WTC11 (cell line): ENCODE data around the gene C5AR1. TPM values are rescaled to one million over a fixed set of nuclear protein-coding genes. Genes with fewer than 3 reads are reported as not detected.
"Not testable (repeated sequence)": the region's sequence is repeated elsewhere in the genome, so short reads cannot be mapped to it uniquely, and the experiment has no call there.

Source experiments
- ATAC-seq: fragments of 200-7000 bp; cut with Tn5 transposase; 2 replicates; pipeline ENCODE4 v1.10.0; 2021; ENCODE audit warnings: mild to moderate bottlenecking, moderate library complexity
- CTCF ChIA-PET: fragments of 300-600 bp; sonication (Branson Sonifier 250); formaldehyde crosslinking; loops from one replicate; lab custom pipeline; 2021; ENCODE audit warnings: antibody characterized with exemption; lab: Charles Lee
- POLR2A ChIA-PET: fragments of 350-600 bp; sonication (Branson Sonifier 250); formaldehyde crosslinking; loops from one replicate; lab custom pipeline; 2021; ENCODE audit warnings: antibody characterized with exemption; lab: Charles Lee
- DNase-seq: peaks from one replicate; pipeline ENCODE4 v3.0.0; 2021; ENCODE audit warnings: low spot score
- H3K27ac Mint-ChIP-seq: 2 replicates; pipeline ENCODE4 v1.8.0; 2021; ENCODE audit warnings: mixed read lengths
- H3K27me3 Mint-ChIP-seq: 2 replicates; pipeline ENCODE4 v1.8.0; 2021; ENCODE audit warnings: low read depth, mild to moderate bottlenecking, moderate library complexity, mixed read lengths
- H3K36me3 Mint-ChIP-seq: 2 replicates; pipeline ENCODE4 v1.8.0; 2021; ENCODE audit warnings: mixed read lengths
- H3K4me1 Mint-ChIP-seq: 2 replicates; pipeline ENCODE4 v1.8.0; 2022; ENCODE audit warnings: mixed read lengths
- H3K4me3 Mint-ChIP-seq: 2 replicates; pipeline ENCODE4 v1.8.0; 2021; ENCODE audit warnings: mild to moderate bottlenecking, moderate library complexity, mixed read lengths
- H3K9me3 Mint-ChIP-seq: 2 replicates; pipeline ENCODE4 v1.8.0; 2021; ENCODE audit warnings: mixed read lengths
- E2F4 ChIP-seq: sonication (generic); formaldehyde crosslinking; IDR thresholded peaks from 2 replicates; pipeline ENCODE4 v1.8.1; 2022; ENCODE audit warnings: low read depth, mild to moderate bottlenecking, moderate library complexity, missing genetic modification reagents, borderline replicate concordance
- ESRRA ChIP-seq: sonication (generic); formaldehyde crosslinking; IDR thresholded peaks from 2 replicates; pipeline ENCODE4 v1.8.1; 2022; ENCODE audit warnings: mild to moderate bottlenecking, missing genetic modification reagents, borderline replicate concordance
- JUN ChIP-seq: sonication (generic); formaldehyde crosslinking; IDR thresholded peaks from 2 replicates; pipeline ENCODE4 v1.8.0; 2023; ENCODE audit warnings: mild to moderate bottlenecking, missing genetic modification reagents
- NFATC4 ChIP-seq: fragments of 250-450 bp; sonication (Bioruptor Pico); IDR thresholded peaks from 2 replicates; pipeline ENCODE4 v1.9.0; 2021; ENCODE audit warnings: mild to moderate bottlenecking
- NFE2L1 ChIP-seq: sonication (generic); formaldehyde crosslinking; IDR thresholded peaks from 2 replicates; pipeline ENCODE4 v1.8.1; 2023; ENCODE audit warnings: missing genetic modification reagents
- NFYB ChIP-seq: sonication (generic); formaldehyde crosslinking; conservative IDR thresholded peaks from 2 replicates; pipeline ENCODE4 v1.8.0; 2022; ENCODE audit warnings: low read depth, missing genetic modification reagents
- NR2C2 ChIP-seq: sonication (generic); formaldehyde crosslinking; IDR thresholded peaks from 2 replicates; pipeline ENCODE4 v1.8.0; 2022; ENCODE audit warnings: mild to moderate bottlenecking, missing genetic modification reagents
- SOX15 ChIP-seq: fragments of 250-450 bp; sonication (Bioruptor Pico); IDR thresholded peaks from 2 replicates; pipeline ENCODE4 v1.9.0; 2021; ENCODE audit warnings: mild to moderate bottlenecking
- TCF7 ChIP-seq: sonication (generic); formaldehyde crosslinking; IDR thresholded peaks from 2 replicates; pipeline ENCODE4 v1.8.0; 2022; ENCODE audit warnings: mild to moderate bottlenecking, low read depth, missing genetic modification reagents, moderate library complexity
- USF2 ChIP-seq: sonication (generic); formaldehyde crosslinking; IDR thresholded peaks from 2 replicates; pipeline ENCODE4 v1.8.1; 2023; ENCODE audit warnings: mild to moderate bottlenecking, missing genetic modification reagents, moderate library complexity
- ZNF121 ChIP-seq: sonication (generic); formaldehyde crosslinking; IDR thresholded peaks from 2 replicates; pipeline ENCODE4 v1.8.0; 2023; ENCODE audit warnings: missing genetic modification reagents
- ZNF138 ChIP-seq: sonication (generic); formaldehyde crosslinking; conservative IDR thresholded peaks from 2 replicates; pipeline ENCODE4 v1.8.1; 2022; ENCODE audit warnings: mild to moderate bottlenecking, moderate library complexity, missing genetic modification reagents
- ZNF219 ChIP-seq: sonication (generic); formaldehyde crosslinking; IDR thresholded peaks from 2 replicates; pipeline ENCODE4 v1.8.0; 2023; ENCODE audit warnings: missing genetic modification reagents, mild to moderate bottlenecking, borderline replicate concordance
- ZNF232 ChIP-seq: sonication (generic); formaldehyde crosslinking; IDR thresholded peaks from 2 replicates; pipeline ENCODE4 v1.8.0; 2022; ENCODE audit warnings: mild to moderate bottlenecking, missing genetic modification reagents
- ZNF317 ChIP-seq: sonication (generic); formaldehyde crosslinking; IDR thresholded peaks from 2 replicates; pipeline ENCODE4 v1.8.1; 2023; ENCODE audit warnings: low read depth, mild to moderate bottlenecking, moderate library complexity, missing genetic modification reagents, borderline replicate concordance
- ZNF671 ChIP-seq: fragments of 250-450 bp; sonication (Bioruptor Pico); IDR thresholded peaks from 2 replicates; pipeline ENCODE4 v1.8.0; 2021; ENCODE audit warnings: mild to moderate bottlenecking
- total RNA-seq: library from RNA; stranded (reverse); gene quantifications from 3 replicates; pipeline ENCODE4 v1.2.3, GENCODE V29; 2021
- TF ChIP-seq, protein P1 (sequence below): sonication (generic); formaldehyde crosslinking; IDR thresholded peaks from 2 replicates; pipeline ENCODE4 v1.8.0; 2022; ENCODE audit warnings: mild to moderate bottlenecking, missing genetic modification reagents
- TF ChIP-seq, protein P2 (sequence below): sonication (generic); formaldehyde crosslinking; IDR thresholded peaks from 2 replicates; pipeline ENCODE4 v1.8.0; 2022; ENCODE audit warnings: mild to moderate bottlenecking, missing genetic modification reagents
- TF ChIP-seq, protein P3 (sequence below): fragments of 200-600 bp; IDR thresholded peaks from 2 replicates; pipeline ENCODE4 v1.8.0; 2022; ENCODE audit warnings: antibody characterized with exemption

The C5AR1 gene
- total RNA-seq, 1 experiment from 2014 or later, result 0.28 TPM

- POLR2A ChIA-PET, result interaction anchor here (1.1 to 2.6 kb wide), 4 partner anchors 11 to 152 kb away, joined by 3 to 46 read pairs (median 10); partner anchors contain the start of gene CCDC9
- CTCF ChIA-PET, result interaction anchor here (1.0 to 3.0 kb wide), 8 partner anchors 9 to 161 kb away, joined by 3 to 24 read pairs (median 11); partner anchors contain the start of genes CCDC9 and DHX34
- Mint-ChIP-seq H3K4me3 (peak overlapping the region; percentile 71), H3K27me3 (peaks cover 24% of the 10 kb centered on the region), H3K9me3 (no peaks in the 10 kb centered on the region), H3K4me1 (peaks cover 16% of the 10 kb centered on the region), H3K27ac (no peak overlapping the region), H3K36me3 (no peaks in the 10 kb centered on the region)
- TF ChIP-seq NR2C2 (CRISPR knock-in tag), result no peak
- TF ChIP-seq ZNF232, result no peak
- TF ChIP-seq NFYB (CRISPR knock-in tag), result no peak
- TF ChIP-seq, protein P1, sequence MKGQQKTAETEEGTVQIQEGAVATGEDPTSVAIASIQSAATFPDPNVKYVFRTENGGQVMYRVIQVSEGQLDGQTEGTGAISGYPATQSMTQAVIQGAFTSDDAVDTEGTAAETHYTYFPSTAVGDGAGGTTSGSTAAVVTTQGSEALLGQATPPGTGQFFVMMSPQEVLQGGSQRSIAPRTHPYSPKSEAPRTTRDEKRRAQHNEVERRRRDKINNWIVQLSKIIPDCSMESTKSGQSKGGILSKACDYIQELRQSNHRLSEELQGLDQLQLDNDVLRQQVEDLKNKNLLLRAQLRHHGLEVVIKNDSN (CRISPR knock-in tag), result no peak
- TF ChIP-seq TCF7, result no peak
- TF ChIP-seq SOX15 (CRISPR knock-in tag), result no peak
- TF ChIP-seq ZNF317 (CRISPR knock-in tag), result no peak
- TF ChIP-seq NFE2L1, result no peak
- TF ChIP-seq, protein P2, sequence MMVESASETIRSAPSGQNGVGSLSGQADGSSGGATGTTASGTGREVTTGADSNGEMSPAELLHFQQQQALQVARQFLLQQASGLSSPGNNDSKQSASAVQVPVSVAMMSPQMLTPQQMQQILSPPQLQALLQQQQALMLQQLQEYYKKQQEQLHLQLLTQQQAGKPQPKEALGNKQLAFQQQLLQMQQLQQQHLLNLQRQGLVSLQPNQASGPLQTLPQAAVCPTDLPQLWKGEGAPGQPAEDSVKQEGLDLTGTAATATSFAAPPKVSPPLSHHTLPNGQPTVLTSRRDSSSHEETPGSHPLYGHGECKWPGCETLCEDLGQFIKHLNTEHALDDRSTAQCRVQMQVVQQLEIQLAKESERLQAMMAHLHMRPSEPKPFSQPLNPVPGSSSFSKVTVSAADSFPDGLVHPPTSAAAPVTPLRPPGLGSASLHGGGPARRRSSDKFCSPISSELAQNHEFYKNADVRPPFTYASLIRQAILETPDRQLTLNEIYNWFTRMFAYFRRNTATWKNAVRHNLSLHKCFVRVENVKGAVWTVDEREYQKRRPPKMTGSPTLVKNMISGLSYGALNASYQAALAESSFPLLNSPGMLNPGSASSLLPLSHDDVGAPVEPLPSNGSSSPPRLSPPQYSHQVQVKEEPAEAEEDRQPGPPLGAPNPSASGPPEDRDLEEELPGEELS (CRISPR knock-in tag), result no peak
- TF ChIP-seq E2F4, result no peak
- no peak for TF ChIP-seq USF2 (CRISPR knock-in tag)
- TF ChIP-seq, protein P3, sequence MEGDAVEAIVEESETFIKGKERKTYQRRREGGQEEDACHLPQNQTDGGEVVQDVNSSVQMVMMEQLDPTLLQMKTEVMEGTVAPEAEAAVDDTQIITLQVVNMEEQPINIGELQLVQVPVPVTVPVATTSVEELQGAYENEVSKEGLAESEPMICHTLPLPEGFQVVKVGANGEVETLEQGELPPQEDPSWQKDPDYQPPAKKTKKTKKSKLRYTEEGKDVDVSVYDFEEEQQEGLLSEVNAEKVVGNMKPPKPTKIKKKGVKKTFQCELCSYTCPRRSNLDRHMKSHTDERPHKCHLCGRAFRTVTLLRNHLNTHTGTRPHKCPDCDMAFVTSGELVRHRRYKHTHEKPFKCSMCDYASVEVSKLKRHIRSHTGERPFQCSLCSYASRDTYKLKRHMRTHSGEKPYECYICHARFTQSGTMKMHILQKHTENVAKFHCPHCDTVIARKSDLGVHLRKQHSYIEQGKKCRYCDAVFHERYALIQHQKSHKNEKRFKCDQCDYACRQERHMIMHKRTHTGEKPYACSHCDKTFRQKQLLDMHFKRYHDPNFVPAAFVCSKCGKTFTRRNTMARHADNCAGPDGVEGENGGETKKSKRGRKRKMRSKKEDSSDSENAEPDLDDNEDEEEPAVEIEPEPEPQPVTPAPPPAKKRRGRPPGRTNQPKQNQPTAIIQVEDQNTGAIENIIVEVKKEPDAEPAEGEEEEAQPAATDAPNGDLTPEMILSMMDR, result no peak
- TF ChIP-seq ESRRA, result no peak
- no peak for TF ChIP-seq ZNF219
- TF ChIP-seq ZNF671 (CRISPR knock-in tag), result no peak
- no peak for TF ChIP-seq NFATC4 (CRISPR knock-in tag)
- no peak for TF ChIP-seq ZNF121
- no peak for TF ChIP-seq JUN (CRISPR knock-in tag)
- no peak for TF ChIP-seq ZNF138 (CRISPR knock-in tag)
- no peak for DNase-seq
- ATAC-seq, result no peak
Measured at GRCh38 chr19:47275791-47276461, 33.7 kb upstream of the C5AR1 start.

DNA sequence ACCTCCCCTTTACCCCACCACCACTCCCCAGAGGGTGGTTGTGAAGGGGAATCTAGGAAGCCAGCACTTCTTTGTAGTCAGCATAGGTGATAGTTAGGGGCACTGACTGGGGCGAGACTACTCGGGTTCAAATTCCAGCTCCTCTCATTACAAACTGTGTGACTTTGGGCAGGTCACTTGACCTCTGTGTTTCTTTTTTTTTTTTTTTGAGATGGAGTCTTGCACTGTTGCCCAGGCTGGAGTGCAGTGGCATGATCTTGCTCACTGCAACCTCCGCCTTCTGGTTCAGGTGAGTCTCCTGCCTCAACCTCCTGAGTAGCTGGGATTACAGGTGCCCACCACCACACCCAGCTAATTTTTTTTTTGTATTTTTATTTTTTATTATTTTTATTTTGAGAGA lies 33.1 kb upstream of the C5AR1 start:
- Mint-ChIP-seq H3K4me3 (0 out of 2 replicates have a peak overlapping the region, but pooled peaks have one; percentile 71), H3K4me1 (peaks cover 16% of the 10 kb centered on the region)
- CTCF ChIA-PET, result interaction anchor here (1.2 to 3.0 kb wide), 3 partner anchors 20 to 115 kb away, joined by 3 to 24 read pairs (median 19); partner anchors contain the start of genes CCDC9 and DHX34

More for the DNA sequence above, 33.1 kb upstream of the C5AR1 start:
- H3K36me3 Mint-ChIP-seq, ATAC-seq, DNase-seq, H3K9me3 Mint-ChIP-seq, H3K27ac Mint-ChIP-seq: not testable (repeated sequence)
- POLR2A ChIA-PET, result interaction anchor here (1.1 kb wide), 1 partner anchor 10 kb away, joined by 3 read pairs; no protein-coding TSS in a partner anchor
- H3K27me3 Mint-ChIP-seq, result peaks cover 24% of the 10 kb centered on the region
